Activated CD4-positive, alpha-beta T cell treated with anti-CD3 and anti-CD28 coated beads, Interleukin-2, amount 50 U/mL, for 1 hour (primary cell): ENCODE data around the gene TLL2.
A peak's percentile ranks its signal among the peaks of the same experiment; 100 is the strongest.
"Not testable (repeated sequence)": the region's sequence is repeated elsewhere in the genome, so short reads cannot be mapped to it uniquely, and the experiment has no call there.

Experiments
- DNase-seq: peaks from one replicate; pipeline ENCODE4 v3.0.0-alpha.2; 2020

TLL2 gene

DNA sequence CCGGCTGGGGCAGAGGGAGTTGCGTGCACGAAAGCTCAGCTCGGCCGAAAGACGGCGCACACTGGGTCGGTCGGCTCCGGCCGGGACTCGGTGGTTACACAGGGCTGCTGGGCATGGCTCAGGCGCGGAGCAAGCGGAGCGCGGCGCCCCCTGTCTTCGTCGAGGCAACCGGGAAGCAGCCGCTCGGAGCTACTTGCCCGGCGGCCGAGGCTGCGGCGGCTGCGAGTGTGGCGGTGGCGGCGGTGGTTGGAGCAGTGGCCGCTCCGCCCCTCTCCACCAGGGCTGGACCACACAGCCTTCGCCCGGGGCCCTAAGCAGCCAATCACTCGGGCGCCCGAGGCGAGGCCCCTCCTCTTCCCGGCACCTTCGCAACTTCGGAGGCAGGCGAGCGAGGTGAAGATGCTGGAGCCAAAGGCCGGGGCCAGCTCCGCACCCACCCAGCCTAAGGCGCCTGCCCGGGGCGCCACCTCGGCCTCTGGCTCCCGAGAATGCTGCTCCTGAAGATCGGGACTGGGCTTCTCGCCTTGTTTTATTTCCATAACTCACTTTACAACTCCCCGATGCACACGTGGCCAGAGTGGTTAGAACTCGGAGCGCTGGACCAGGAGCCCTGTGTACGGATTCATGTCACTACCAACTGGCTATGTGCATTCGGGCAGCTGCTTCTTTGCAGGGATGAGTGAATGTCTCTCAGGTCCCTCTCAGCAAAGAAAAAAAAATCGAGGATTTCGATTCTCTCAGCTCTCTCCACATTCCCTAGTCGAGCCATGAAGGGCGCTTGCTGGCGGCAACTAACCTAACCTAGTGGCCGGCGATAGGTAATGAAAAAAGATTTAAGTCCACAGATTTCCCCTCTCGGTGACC, at the start of gene TLL2:
Gene TLL2 (minus strand): TSS at position 229 of the 864 bp plus-strand sequence. CDS start 241 bp downstream, outside the sequence.
- DNase-seq, result peak; percentile 40

DNA sequence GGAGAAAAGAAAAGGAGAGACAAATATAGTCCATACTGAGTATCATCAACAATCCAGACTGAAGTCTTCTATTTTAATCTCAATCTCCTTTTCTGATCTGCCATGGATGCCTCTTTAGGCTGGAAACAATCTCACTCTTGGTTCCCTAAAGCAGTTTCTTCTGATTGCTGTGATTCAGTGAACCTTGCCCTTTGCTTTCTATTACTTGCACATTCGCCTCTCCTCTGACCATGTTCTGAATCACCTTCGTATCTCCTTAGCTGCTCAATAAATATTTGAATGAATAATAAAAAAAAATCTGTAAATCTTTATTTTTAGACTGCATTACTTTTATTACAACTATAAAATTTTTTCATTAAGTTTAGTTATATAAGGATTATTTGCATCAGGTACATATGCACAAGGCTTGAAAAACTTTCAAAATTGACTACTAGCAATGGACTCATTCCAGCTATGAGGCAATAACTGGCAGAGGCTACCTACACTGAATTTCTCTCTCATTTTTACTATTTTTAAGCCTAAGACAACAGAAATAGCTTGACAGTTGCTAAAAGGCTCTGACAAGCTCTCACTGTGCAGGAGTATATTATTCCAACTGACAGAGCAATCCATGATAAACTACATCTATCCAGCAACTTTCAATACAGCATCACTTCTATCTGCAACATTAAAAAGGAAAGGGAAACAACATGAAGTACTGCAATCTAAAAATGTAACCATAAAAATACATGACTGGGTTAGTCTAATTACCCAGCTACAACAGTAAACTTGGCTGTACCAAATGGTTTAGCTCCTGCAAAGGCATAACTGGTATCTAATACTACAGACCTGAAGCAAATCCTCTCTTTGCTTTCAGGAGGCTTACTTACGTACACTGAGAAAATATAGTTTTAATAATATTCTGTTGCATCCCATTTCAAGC, 47.5 kb upstream of the TLL2 start:
- DNase-seq, result no peak

DNA sequence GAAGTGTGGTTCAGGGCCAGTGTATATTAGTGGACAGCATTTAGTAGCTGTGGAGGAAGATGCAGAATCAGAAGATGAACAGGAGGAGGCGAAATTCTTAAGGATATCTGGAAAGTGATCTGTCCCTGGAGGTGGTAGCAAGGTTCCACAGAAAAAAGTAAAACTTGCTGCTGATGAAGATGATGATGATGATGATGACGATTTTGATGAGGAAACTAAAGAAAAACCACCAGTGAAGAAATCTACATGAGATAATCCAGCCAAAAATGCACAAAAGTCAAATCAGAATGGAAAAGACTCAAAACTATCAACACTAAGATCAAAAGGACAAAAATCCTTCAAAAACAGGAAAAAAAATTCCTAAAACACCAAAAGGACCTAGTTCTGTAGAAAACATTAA, 46.8 kb upstream of the TLL2 start:
- no peak for DNase-seq

DNA sequence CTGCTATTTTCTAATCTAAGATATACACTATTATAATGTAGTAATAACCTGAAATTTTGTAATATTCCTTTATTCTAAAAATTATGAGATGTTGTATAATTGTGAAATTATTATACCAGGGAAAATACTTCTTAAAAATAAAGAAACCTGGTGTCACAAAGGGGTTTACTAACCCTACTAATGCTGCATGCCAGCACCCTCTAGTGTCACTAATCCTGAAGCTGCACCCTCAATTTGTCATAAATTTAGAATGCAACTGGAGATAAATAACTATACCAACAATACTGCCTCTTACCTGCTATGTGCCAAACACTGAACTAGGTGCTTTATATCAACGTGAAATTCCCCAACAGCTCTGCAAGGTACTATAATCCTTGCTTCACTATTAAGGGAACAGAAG, 42.3 kb upstream of the TLL2 start:
- DNase-seq, result no peak

DNA sequence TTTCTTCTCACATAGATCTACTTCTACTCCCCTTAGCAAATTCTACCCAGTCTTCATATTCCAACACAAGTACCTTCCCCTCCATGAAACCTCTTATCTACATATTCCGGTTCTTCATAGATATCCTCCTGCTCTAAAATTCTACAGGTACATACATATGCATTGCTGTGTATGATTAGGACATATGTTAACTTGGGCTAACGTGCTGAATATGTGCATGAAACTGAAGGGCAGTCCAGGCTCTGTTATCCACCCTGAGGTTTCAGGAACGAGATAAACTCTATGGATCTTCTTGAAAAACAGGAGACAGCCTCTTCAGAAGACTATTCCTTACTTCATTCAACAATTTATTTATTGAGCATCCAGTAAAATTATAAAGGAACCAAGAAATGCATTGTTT, 41.6 kb upstream of the TLL2 start:
- no peak for DNase-seq

DNA sequence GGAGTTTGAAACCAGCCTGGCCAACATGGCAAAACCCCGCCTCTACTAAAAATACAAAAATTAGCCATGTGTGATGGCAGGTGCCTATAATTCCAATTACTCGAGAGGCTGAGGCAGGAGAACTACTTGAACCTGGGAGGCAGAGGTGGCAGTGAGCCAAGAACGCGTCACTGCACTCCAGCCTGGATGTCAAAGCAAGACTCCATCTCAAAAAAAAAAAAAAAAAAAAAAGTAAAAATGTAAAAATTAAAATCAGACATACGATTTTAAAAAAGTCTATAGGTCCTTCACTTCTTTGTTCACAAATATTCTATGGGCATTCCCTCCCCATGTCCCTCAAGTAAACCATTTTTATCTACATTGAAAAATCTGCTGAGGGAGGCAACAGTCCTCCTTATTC, 34.9 kb upstream of the TLL2 start:
- DNase-seq, result no peak

DNA sequence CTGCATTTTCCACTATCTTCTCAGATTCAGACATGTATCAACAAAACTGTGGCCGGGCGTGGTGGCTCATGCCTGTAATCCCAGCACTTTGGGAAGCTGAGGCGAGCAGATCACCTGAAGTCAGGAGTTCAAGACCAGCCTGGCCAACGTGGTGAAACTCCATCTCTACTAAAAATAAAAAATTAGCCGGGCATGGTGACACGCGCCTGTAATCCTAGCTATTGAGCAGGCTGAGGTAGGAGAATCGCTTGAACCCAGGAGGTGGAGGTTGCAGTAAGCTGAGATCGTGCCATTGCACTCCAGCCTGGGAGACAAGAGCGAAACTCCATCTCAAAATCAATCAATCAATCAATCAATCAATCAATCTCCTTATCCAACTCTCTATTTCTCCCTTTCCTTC, 31.8 kb upstream of the TLL2 start:
- DNase-seq, result not testable (repeated sequence)

DNA sequence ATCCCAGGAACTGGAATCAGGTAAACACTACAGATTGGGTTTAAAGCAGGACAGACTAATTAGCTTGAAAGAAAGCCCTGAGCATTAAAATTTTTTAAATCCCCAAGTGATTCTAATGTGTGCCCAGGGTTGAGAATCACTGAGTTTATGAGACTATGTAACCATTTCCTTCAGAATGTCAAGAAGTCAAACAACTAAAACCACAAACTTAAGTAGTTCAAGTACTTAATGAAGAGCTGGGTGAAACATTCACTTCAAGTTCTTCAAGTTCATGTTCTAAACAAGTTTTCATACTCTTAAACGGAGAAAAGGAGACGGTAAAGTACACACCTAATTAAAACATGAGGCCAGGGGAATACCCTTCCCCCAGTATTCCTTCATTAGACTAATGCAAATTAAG, 28.2 kb upstream of the TLL2 start:
- no peak for DNase-seq

DNA sequence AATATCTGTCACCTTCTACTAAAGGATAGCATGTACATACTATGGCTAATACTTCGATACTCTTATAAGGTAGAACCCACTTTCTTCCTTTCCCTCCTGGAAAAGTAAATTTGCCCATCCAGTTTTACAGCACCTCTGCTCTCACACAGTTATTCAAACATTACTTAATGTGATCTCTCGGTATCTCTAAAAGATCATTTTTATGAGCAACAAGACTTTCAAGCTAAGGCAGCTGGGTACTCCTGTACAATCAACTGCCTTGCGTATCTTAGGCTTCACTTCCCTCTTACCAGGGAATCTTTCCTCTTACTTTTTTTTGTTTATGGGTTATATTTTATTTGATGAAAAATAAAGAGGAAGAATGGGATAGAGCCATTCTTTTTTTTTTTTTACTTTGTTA, 26.5 kb upstream of the TLL2 start:
- DNase-seq, result no peak

DNA sequence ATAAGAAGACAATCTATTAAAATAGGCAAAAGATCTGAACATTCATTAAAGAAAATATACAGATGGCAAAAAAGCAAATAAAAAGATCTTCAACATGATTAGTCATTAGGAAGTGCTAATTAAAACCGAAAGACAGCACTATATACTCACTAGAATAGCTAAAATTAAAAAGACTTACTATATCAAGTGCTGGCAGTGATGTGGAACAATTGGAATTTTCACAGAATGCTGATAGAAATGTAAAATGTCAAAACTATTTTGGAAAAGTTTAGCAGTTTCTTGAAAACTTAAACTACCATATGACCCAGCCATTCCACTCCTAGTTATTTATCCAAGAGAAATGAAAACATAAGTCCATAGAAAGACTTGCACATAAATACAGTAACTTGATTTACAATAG, 25.0 kb upstream of the TLL2 start:
- no peak for DNase-seq

DNA sequence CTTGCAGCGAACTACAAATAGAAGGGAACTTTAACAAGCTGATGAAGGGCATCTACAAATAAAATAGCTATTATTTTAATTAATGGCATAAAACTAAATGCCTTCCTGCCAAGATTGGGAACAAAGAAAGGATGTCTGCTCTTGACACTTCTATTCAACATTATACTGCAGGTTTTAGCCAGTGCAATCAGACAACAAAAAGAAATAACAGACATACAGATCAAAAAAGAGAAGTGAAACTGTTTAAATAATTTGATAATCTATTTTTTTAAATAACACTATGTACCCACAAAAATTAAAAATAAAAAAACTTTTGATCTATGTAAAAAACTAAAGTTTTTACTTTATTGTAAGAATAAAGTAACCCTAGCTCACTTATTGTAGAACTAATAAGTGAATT, 22.4 kb upstream of the TLL2 start:
- no peak for DNase-seq

DNA sequence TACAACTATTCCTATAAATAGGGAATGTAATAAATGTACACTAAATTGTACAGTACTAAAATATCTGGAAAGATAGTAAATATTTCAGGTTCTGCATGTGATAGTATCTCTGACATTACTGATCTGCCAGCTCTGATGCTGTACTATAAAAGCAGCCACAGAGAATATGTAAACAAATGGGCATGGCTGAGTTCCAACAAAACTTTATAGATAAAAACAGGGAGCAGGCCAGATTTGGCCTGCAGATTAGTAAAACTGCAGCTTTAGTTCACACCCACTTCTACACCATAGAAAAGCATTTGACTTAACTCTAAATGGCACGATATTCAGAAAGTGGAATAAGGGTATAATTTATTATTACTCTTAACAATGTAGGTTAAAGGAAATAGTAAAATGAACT, 18.8 kb upstream of the TLL2 start:
- no peak for DNase-seq

DNA sequence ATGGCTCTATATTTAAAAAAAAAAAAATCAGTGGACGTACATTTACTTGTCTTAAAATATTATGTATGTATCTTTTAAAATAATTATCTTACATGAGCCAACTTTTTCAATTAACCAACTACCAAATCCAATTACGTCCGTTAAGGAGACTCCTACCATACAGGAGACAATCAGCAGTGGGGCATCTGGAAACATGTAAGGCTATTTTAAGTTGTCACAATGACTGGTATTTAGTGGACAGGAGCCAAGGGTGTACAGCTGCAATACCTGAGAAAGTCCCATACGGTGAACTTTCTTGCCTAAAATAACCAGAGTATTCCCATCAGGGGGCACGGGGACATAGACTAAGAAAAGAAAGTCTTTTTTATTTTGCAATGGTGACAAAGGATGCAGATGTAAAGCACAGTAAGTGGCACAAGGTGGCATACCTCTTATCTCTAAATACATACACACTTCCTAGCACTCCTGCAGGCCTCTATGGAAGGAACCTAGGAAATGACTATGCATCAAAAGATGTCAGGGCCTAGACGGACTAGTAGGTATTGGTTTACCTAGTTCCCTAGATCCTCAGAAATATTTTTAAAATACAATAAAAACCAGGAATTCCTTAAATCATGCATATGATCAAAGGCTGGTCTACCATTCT, 16.0 kb upstream of the TLL2 start:
- no peak for DNase-seq

DNA sequence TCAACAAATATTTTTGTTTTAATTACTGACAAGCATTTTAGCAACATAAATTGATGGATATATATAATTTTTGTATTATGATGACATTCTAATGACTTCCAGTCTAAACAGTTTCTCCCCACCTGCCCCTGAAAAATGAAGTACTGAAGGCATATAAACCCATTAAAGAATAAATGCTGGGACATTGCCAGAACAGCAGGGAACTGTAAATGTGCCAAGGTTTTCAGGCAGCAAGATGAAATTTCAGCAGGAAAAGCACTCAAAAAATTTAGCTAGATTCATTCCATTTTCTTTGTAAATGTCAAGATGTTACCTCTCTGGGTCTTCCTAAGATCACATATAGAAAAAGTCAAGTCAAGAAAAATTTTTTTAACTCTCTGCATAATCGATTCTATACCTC, 11.0 kb upstream of the TLL2 start:
- DNase-seq, result no peak

DNA sequence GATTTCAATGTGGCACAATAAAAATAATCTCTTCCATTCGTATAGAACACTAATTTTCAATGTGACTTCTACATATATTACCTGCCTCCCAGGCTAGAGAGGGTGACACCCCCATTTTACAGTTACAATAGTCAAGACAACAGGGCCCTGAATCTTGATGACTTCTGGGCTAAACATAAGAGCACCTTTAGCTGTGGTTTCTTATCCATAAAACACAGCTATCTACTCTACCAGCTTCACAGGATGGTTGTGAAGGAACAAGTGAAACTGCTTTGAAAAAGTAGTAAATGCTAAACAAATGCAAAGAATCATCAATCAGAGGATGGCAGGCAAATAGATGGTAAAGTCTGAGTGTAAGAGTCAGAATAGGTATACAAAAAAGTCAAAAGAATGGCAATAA, 3.6 kb upstream of the TLL2 start:
- no peak for DNase-seq

DNA sequence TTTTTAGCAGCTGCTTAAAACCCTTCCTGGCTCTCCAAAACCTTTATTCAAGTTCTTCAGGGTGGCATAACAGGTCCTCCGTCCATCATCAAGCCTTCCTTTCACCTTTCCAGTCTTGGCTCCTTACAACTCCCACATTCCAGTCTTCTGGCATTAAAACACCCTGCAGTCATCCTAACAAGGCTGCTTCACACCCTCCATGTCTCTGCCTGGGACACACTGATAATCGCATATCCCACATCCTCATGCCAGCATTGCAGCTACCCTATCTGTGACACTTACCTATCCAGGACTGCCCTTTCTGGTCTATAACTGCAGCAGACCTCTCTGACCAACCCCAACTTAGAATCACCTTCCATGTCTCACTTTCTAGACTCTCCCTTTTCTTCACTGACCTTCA, 2.6 kb upstream of the TLL2 start:
- DNase-seq, result no peak

DNA sequence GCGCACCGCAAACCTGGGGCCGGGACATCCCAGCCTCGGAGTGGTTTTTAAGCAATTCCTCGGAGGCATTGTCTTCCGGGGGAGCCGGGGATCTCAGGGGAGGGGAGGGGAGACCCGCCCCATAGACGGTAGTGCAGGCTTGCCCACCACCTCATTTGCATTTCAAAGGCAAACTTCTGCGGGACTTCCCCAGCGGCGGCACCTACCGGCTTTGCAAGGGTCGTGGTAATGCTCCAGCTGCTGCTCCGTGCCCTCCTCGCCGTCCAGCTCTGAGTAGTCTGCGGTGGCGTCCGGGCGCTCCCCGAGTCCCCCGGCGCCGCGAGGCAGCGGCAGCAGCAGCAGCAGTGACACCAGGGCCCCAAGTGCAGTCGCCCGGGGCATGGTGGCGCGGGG, 425 bp downstream of the TLL2 start:
- peak; percentile 19 for DNase-seq

DNA sequence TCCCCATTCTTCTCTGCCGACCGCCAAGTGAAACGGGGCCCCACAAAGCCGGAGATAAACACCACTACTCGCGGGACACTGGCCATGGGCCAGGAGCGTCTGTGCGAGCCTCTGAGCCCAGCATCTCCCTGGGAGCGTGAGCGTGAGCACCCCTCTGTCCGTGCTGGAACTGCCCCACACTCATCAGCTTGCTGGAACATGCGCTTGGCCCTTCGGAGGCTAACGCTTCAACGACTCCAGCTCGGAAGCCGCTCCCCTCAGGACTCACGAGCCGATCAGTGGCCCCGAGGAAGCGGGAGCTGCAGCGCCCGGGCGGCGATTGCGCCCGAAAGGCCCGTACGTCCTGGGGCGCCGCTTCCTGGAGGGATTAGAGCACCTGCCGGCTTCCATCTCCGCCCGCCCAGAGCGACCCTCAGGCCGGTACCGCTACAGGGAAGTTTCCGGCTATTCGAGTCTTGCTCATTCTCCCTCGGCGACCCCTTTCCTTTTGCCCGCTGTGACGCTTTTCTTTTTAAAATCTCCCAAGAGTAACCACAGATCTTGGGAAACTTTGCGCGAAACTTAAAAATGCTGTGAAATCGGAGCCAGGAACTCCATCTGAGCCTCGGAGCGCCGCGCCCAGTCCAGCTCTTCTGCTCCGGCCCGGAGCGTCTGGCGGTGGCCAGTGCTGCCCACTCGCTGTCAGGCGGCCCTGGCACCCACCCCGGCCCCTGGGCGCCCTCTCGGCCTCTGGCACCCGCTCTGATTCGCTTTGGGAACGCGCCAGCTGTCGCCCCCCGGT, 1.0 kb downstream of the TLL2 start:
- no peak for DNase-seq

DNA sequence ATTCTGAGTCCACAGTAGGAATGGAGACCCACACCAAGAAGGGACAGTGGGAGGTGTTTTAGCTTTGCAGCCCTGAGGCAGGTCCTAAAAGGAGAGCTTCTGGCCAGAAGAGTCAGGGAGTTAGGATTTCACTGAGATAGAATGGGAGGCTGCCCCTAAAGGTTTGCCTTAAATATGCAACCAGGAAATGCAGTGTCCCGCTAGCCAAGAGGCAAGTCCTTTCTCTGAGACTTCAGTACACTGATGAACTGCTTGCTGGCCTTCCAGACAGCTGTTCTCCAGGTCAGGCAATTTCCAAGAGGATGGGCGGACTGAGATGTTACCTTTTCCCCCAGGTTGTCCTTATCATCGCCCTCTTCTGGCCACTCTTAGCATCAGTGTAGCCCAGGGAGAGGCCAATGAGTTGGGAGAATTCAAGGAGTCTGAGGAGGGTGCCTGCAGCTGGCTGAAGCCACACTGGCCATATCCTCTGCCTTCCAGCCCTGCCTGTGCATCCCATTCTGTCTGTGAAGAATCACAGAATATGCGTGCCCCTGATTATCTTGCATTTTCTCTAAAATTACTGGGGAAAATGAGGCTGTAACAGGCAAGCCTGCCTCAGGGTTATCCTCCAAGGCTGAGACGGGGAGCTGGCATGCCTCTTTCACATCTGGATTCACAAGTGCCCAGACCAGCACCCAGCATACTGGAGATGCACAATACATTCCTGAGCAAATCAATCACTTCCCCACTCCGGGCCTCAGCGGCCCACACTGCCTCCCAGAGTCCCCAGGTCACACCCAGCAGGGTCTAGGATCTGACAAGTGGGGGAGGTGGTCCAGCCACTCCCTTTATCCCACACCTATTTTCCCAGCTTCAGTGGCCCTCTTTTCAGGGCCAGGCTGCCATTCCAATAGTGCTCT, 2.4 kb downstream of the TLL2 start:
- DNase-seq, result no peak

DNA sequence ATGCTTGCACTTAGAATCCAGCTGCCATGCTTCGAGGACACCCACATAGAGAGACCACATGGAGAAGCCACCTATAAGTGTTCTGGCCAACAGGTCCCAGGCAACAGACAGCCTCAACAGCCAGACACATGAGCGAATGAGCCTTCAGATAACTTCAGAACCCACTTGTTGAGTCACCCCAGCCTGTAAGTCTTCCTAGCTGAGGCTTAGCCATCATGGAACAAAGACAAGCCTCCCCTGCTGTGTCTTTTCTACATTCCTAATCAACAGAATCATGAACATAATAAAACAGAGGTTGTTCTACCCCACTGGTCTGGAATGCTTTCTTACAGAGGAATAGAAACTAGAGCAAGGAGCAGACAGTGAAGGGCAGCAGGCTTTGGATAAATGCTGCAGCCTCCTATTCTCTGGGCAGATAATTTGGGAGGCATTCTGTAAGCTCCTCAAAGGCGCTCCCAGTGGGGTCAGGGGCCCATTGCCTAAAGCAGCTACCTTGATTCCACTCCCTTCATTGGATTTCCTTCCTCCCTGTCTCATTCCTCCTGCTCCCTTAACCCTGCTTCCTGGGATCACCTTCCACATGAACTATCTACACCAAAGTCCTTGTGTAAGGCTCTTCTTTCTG, 4.6 kb downstream of the TLL2 start:
- no peak for DNase-seq

DNA sequence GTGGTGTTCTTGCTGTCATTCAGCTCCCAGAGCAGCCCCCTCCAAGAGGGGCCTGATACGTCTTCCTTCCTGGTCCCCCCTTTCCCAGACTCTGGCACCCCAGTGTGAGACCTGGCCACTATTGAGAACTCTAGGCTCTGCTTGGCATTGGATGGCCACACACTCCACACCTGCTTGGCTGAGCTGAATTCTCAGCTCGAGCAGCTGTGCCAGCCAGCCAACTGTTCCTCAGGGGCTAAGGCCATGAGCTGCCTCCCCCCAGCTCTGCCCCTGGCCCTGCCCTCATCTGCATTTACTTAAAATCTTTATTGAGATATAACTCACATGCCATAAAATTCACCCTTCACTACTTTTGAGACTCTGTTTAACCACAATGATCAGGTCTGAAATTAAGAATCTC, 6.7 kb downstream of the TLL2 start:
- DNase-seq, result no peak
